ENCODE measurements around the gene RAPGEF2. TPM values are rescaled to one million over a fixed set of nuclear protein-coding genes. Genes with fewer than 3 reads are reported as not detected.

Gene RAPGEF2
- total RNA-seq, 1 donor from 2014 or later, result 32.6 TPM

- H3K36me3 ChIP-seq (ENCODE audit: control insufficient read depth, insufficient read depth, low read length), result no peaks in the 10 kb centered on the region
Observed at GRCh38 chr4:159149666-159150065, 46.8 kb downstream of the RAPGEF2 start.

GRCh38 chr4:159150396-159150795 lies 47.5 kb downstream of the RAPGEF2 start:
- no peak for DNase-seq (ENCODE audit: low read depth)
- TF ChIP-seq CTCF (IDR thresholded peaks at IDR 0.05; ENCODE audit: insufficient read depth, low read length, poor library complexity, severe bottlenecking), result no peak
- no peak overlapping the region for H3K4me3 ChIP-seq (ENCODE audit: low read depth, low read length)
- H3K36me3 ChIP-seq (ENCODE audit: control insufficient read depth, insufficient read depth, low read length), result no peaks in the 10 kb centered on the region
- no peaks in the 10 kb centered on the region for H3K27me3 ChIP-seq (ENCODE audit: control insufficient read depth, insufficient read depth, low read length)

More at GRCh38 chr4:159149666-159150065, 46.8 kb downstream of the RAPGEF2 start:
- no peak for DNase-seq (ENCODE audit: low read depth)
- Histone ChIP-seq H3K27me3 (ENCODE audit: control insufficient read depth, insufficient read depth, low read length) (no peaks in the 10 kb centered on the region), H3K4me3 (ENCODE audit: low read depth, low read length) (no peak overlapping the region)
- no peak for TF ChIP-seq CTCF (IDR thresholded peaks at IDR 0.05; ENCODE audit: insufficient read depth, low read length, poor library complexity, severe bottlenecking)

GRCh38 chr4:159150821-159151390 lies 48.0 kb downstream of the RAPGEF2 start:
- H3K4me3 ChIP-seq (ENCODE audit: low read depth, low read length), result no peak overlapping the region
- no peak for TF ChIP-seq CTCF (IDR thresholded peaks at IDR 0.05; ENCODE audit: insufficient read depth, low read length, poor library complexity, severe bottlenecking)
- no peak for DNase-seq (ENCODE audit: low read depth)
- no peaks in the 10 kb centered on the region for H3K36me3 ChIP-seq (ENCODE audit: control insufficient read depth, insufficient read depth, low read length)
- H3K27me3 ChIP-seq (ENCODE audit: control insufficient read depth, insufficient read depth, low read length), result no peaks in the 10 kb centered on the region

GRCh38 chr4:159151689-159152088 lies 48.8 kb downstream of the RAPGEF2 start:
- TF ChIP-seq CTCF (IDR thresholded peaks at IDR 0.05; ENCODE audit: insufficient read depth, low read length, poor library complexity, severe bottlenecking), result no peak
- no peaks in the 10 kb centered on the region for H3K36me3 ChIP-seq (ENCODE audit: control insufficient read depth, insufficient read depth, low read length)
- H3K27me3 ChIP-seq (ENCODE audit: control insufficient read depth, insufficient read depth, low read length), result no peaks in the 10 kb centered on the region
- no peak overlapping the region for H3K4me3 ChIP-seq (ENCODE audit: low read depth, low read length)
- DNase-seq (ENCODE audit: low read depth), result no peak

- no peaks in the 10 kb centered on the region for H3K27me3 ChIP-seq (ENCODE audit: control insufficient read depth, insufficient read depth, low read length)
- DNase-seq (ENCODE audit: low read depth), result no peak
- no peak for TF ChIP-seq CTCF (IDR thresholded peaks at IDR 0.05; ENCODE audit: insufficient read depth, low read length, poor library complexity, severe bottlenecking)
- H3K4me3 ChIP-seq (ENCODE audit: low read depth, low read length), result no peak overlapping the region
- H3K36me3 ChIP-seq (ENCODE audit: control insufficient read depth, insufficient read depth, low read length), result no peaks in the 10 kb centered on the region
Observed at GRCh38 chr4:159152181-159152580, 49.3 kb downstream of the RAPGEF2 start.

- H3K36me3 ChIP-seq (ENCODE audit: control insufficient read depth, insufficient read depth, low read length), result no peaks in the 10 kb centered on the region
- no peak for TF ChIP-seq CTCF (IDR thresholded peaks at IDR 0.05; ENCODE audit: insufficient read depth, low read length, poor library complexity, severe bottlenecking)
- no peak overlapping the region for H3K4me3 ChIP-seq (ENCODE audit: low read depth, low read length)
- no peaks in the 10 kb centered on the region for H3K27me3 ChIP-seq (ENCODE audit: control insufficient read depth, insufficient read depth, low read length)
- DNase-seq (ENCODE audit: low read depth), result no peak
Observed at GRCh38 chr4:159153669-159154068, 50.8 kb downstream of the RAPGEF2 start.
